Activated T-helper 1 cell treated with anti-CD3 and anti-CD28 coated beads, Interleukin-12 subunit alpha, Interleukin-12 subunit beta, Interleukin-2, Interleukin-4 antibody, amounts not matched to agents 30 ng/mL and 10 ng/mL and 1 ng/mL, durations not matched to agents 14 hours and 24 hours and 36 hours (primary cell): ENCODE data around the gene KLHDC7B. TPM values are rescaled to one million over a fixed set of nuclear protein-coding genes. Genes with fewer than 3 reads are reported as not detected.
"Not testable (repeated sequence)": the region's sequence is repeated elsewhere in the genome, so short reads cannot be mapped to it uniquely, and the experiment has no call there.

Experiments
- DNase-seq: peaks from one replicate; pipeline ENCODE4 v3.0.0; 2021; ENCODE audit warnings: low spot score
- H3K27ac Mint-ChIP-seq: one replicate; pipeline ENCODE4 v1.8.0; 2021; ENCODE audit warnings: mild to moderate bottlenecking, mixed read lengths
- H3K27me3 Mint-ChIP-seq: one replicate; pipeline ENCODE4 v1.8.0; 2022; ENCODE audit warnings: mild to moderate bottlenecking, moderate library complexity, mixed read lengths; ENCODE audit not compliant: insufficient read depth
- H3K36me3 Mint-ChIP-seq: one replicate; pipeline ENCODE4 v1.8.0; 2021; ENCODE audit warnings: low read depth, mixed read lengths
- H3K4me1 Mint-ChIP-seq: one replicate; pipeline ENCODE4 v1.8.0; 2021; ENCODE audit warnings: low read depth, mixed read lengths
- H3K4me3 Mint-ChIP-seq: one replicate; pipeline ENCODE4 v1.8.0; 2021; ENCODE audit warnings: mild to moderate bottlenecking, moderate library complexity, mixed read lengths
- H3K9me3 Mint-ChIP-seq: one replicate; pipeline ENCODE4 v1.8.0; 2021; ENCODE audit warnings: mixed read lengths
- intact Hi-C: fragments of 100-400 bp; cut with micrococcal nuclease; formaldehyde crosslinking; loops from one replicate; pipeline ENCODE4 v1.15.1; 2024
- total RNA-seq: library from RNA; stranded (reverse); gene quantifications from 2 replicates; pipeline ENCODE4 v1.2.3, GENCODE V29; 2022

Gene KLHDC7B
- total RNA-seq, 1 donor from 2014 or later, result 5.5 TPM

DNA sequence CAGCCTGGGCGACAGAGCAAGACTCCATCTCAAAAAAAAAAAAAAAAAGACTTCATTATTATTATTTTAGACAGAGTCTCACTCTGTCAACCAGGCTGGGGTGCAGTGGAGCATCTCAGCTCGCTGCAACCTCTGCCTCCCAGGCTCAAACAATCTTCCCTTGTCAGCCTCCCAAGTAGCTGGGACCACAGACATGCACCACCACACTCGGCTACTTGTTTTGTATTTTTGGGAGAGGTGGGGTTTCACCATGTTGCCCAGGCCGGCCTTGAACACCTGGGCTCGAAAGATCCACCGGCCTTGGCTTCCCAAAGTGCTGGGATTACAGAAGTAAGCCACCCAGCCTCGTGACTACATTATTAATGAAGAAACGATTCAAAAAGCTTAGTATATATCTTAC is 10.6 kb upstream of the KLHDC7B start:
- Mint-ChIP-seq H3K36me3 (peaks cover 6% of the 10 kb centered on the region), H3K9me3 (no peaks in the 10 kb centered on the region), H3K4me1 (peaks cover 62% of the 10 kb centered on the region), H3K27ac (no peak overlapping the region), H3K27me3 (no peaks in the 10 kb centered on the region), H3K4me3 (no peak overlapping the region)
- no peak for DNase-seq
- intact Hi-C loops, result loop anchor here (5.0 to 10.0 kb wide), 2 partner anchors 157 to 570 kb away; partner anchors contain the start of gene PIM3

DNA sequence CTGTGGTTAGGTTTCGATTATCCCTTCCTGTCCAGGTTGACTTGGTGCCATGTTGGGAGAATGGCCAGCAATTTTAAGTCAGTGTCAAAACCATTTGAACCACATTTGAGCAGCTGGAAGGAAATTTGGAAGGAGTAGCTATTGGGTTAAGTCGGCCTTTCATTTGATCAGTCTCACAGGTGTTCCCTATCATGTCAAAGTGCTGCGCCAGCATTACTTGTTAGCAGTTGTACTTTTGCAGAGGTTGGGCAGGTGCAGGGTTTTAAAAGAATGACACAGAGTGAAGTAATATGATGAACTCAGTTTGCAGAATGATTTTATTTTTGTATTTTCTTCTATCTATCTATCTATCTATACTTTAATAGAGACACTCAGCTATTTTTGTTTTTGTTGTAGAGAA is 9.5 kb upstream of the KLHDC7B start:
- H3K4me3 Mint-ChIP-seq, result no peak overlapping the region
- no peak for DNase-seq
- H3K36me3 Mint-ChIP-seq, result peaks cover 6% of the 10 kb centered on the region
- H3K4me1 Mint-ChIP-seq, result peaks cover 72% of the 10 kb centered on the region
- no peaks in the 10 kb centered on the region for H3K27me3 Mint-ChIP-seq
- no peak overlapping the region for H3K27ac Mint-ChIP-seq
- no peaks in the 10 kb centered on the region for H3K9me3 Mint-ChIP-seq
- intact Hi-C loops, result loop anchor here (5.0 to 10.0 kb wide), 2 partner anchors 156 to 571 kb away; partner anchors contain the start of gene PIM3

DNA sequence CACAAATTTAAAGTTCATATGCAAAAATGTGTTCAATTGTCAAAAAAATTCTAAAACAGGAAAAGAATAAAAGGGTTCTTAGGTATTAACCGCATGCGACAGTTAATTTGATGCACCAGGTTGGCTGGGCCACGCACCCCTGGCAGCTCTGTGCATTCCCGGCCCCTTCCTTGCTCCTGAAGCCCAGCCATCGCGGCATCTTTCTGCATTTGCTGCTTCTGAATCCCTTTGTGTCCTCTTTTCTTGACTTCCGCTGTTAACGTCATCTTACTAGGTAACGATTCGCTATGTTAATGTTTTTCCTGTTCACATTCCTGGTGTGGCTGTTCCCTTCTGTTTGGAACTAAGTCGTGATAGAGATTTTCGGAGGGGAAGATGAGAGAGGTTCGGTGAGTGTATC is 7.9 kb upstream of the KLHDC7B start:
- Mint-ChIP-seq H3K36me3 (peaks cover 8% of the 10 kb centered on the region), H3K27me3 (no peaks in the 10 kb centered on the region), H3K4me1 (peaks cover 84% of the 10 kb centered on the region), H3K9me3 (no peaks in the 10 kb centered on the region), H3K27ac (peak overlapping the region; percentile 97), H3K4me3 (peak overlapping the region; percentile 41)
- no peak for DNase-seq
- intact Hi-C loops, result loop anchor here (2.0 to 10.0 kb wide), 3 partner anchors 83 to 573 kb away; partner anchors contain the start of gene PIM3

DNA sequence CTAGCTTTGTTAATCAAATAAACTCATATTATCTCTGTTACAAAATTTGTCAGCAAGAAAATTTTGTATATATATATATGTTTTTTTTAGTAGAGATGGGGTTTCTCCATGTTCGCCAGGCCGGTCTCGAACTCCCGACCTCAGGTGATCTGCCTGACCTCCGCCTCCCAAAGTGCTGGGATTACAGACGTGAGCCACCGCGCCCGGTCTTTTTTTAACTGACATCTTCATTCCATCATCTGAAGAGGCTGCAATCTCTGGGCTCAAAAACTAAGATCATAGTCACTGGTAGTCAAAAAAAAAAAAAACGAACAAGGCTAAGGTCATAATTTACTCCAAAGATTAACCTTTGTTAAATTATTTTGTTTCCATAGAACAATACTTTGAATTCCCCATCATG is 5.3 kb upstream of the KLHDC7B start:
- Mint-ChIP-seq H3K4me3 (peak overlapping the region; percentile 12), H3K27me3 (no peaks in the 10 kb centered on the region), H3K27ac (peak overlapping the region; percentile 93), H3K4me1 (peaks cover 73% of the 10 kb centered on the region), H3K36me3 (peaks cover 4% of the 10 kb centered on the region), H3K9me3 (no peaks in the 10 kb centered on the region)
- DNase-seq, result no peak
- intact Hi-C loops, result loop anchor here (5.0 kb wide), 1 partner anchor 523 kb away; no protein-coding TSS in a partner anchor

DNA sequence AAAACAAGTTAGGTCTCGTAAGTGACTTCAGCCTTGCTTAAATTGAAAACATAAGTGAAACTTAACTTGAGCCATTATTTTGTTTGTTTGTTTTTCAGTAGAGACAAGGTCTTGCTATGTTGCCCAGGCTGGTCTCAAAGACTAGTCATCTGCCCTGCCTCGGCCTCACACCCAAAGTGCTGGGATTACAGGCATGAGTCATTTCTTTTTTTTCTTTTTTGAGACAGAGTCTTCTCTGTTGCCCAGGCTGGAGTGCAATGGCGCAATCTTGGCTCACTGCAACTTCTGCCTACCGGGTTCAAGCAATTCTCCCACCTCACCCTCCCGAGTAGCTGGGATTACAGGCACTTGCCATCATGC is 4.1 kb upstream of the KLHDC7B start:
- peak overlapping the region; percentile 42 for H3K4me3 Mint-ChIP-seq
- not testable (repeated sequence) for H3K9me3 Mint-ChIP-seq, H3K27me3 Mint-ChIP-seq, H3K36me3 Mint-ChIP-seq
- peaks cover 72% of the 10 kb centered on the region for H3K4me1 Mint-ChIP-seq
- peak; percentile 49 for DNase-seq
- peak overlapping the region; percentile 93 for H3K27ac Mint-ChIP-seq
- intact Hi-C loops, result loop anchor here (5.0 kb wide), 1 partner anchor 524 kb away; no protein-coding TSS in a partner anchor

DNA sequence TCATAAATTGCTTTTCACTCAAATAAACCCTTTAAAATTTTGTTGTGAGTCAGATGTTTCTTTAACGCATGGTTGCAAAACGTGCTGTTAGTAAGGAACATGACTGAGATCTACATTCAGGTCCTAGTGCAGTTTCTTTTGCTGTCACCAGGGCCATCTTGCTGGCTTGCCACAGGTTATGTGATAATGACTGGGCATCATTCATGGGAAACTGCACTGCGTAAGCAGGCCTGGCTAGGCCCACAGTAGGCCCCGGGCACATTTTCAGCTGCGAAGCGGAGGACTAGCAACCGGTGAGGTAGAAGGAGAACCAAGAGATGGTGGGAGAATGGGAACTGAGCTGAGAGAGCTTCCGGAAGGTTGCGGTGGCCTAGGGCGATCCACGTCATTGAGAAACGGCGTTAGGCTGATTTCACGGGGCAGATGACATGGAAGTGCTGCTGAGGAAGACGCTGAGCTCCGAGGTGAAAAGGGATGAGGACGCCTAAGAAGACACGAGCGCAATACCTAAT is 3.2 kb upstream of the KLHDC7B start:
- no peaks in the 10 kb centered on the region for H3K9me3 Mint-ChIP-seq
- peaks cover 4% of the 10 kb centered on the region for H3K36me3 Mint-ChIP-seq
- H3K27me3 Mint-ChIP-seq, result no peaks in the 10 kb centered on the region
- peak overlapping the region; percentile 93 for H3K27ac Mint-ChIP-seq
- peaks cover 64% of the 10 kb centered on the region for H3K4me1 Mint-ChIP-seq
- intact Hi-C loops, result loop anchor here (5.0 kb wide), 1 partner anchor 525 kb away; no protein-coding TSS in a partner anchor
- DNase-seq, result no peak
- H3K4me3 Mint-ChIP-seq, result peak overlapping the region; percentile 58

DNA sequence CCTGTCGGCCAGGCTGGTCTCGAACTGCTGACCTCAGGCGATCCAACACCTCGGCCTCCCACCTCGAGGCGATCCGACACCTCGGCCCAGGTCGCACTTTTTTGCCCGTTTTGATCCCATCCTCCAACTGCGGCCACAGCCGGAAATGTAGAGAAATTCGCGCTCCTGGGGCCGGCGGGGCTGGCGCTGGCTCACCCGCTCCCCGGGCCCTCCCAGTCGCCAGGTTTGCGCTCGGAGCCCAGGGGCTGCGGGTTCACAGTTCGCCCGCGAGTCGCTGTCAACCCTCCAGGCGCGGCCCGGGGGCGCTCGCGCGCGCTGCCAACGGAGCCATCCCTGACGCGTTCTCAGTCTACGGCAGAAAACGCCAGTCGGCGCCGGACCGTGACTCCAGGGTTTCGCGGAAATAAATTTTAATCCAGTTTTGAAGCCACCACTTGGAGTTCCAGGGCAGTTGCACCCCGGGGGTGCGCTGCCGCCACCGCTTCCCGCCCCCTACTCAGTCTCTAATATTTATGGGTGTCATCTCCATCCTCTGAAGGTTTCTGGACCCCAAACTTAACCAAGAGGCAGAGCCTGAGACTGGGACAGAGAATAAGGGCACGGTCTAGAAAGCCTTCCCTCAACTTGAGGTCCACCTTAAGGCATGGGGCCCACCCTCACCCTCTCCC is 1.5 kb upstream of the KLHDC7B start:
- DNase-seq, result peak; percentile 80
- intact Hi-C loops, result loop anchor here (1.0 to 5.0 kb wide), 3 partner anchors 13 to 527 kb away; partner anchors contain the start of genes CHKB and TYMP
- Mint-ChIP-seq H3K36me3 (peaks cover 1% of the 10 kb centered on the region), H3K4me3 (peak overlapping the region; percentile 59), H3K27ac (peak overlapping the region; percentile 84), H3K27me3 (no peaks in the 10 kb centered on the region), H3K4me1 (peaks cover 51% of the 10 kb centered on the region), H3K9me3 (no peaks in the 10 kb centered on the region)

DNA sequence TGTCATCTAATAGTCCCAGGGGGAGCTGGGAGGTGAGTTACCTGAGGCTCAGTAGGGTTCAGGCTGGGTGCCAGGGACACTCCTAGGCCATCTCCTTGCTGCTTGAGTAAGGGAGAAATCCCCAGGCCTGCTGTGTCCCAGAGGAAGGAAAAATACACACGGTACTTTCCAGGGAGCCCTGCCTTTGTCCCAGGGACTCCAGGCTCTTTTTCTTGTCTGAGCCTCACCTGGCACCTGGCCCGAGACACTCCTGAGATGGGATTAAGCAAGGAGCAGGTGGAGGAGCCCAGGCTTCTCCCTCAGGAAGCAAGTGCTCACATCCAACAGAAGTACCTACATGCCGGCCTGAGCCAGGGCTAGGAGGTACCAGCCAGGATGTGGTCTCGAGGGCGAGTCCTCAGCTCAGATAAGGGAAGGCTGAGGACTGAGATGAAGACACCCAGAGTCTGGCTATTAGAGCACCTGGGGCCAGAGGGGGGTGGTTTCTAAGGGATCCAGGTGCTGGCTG is 899 bp upstream of the KLHDC7B start:
- H3K4me1 Mint-ChIP-seq, result peaks cover 45% of the 10 kb centered on the region
- no peaks in the 10 kb centered on the region for H3K9me3 Mint-ChIP-seq
- peaks cover 1% of the 10 kb centered on the region for H3K36me3 Mint-ChIP-seq
- no peaks in the 10 kb centered on the region for H3K27me3 Mint-ChIP-seq
- no peak for DNase-seq
- intact Hi-C loops, result loop anchor here (1.0 to 5.0 kb wide), 3 partner anchors 14 to 527 kb away; partner anchors contain the start of genes CHKB and TYMP
- H3K4me3 Mint-ChIP-seq, result peak overlapping the region; percentile 59
- peak overlapping the region; percentile 84 for H3K27ac Mint-ChIP-seq

DNA sequence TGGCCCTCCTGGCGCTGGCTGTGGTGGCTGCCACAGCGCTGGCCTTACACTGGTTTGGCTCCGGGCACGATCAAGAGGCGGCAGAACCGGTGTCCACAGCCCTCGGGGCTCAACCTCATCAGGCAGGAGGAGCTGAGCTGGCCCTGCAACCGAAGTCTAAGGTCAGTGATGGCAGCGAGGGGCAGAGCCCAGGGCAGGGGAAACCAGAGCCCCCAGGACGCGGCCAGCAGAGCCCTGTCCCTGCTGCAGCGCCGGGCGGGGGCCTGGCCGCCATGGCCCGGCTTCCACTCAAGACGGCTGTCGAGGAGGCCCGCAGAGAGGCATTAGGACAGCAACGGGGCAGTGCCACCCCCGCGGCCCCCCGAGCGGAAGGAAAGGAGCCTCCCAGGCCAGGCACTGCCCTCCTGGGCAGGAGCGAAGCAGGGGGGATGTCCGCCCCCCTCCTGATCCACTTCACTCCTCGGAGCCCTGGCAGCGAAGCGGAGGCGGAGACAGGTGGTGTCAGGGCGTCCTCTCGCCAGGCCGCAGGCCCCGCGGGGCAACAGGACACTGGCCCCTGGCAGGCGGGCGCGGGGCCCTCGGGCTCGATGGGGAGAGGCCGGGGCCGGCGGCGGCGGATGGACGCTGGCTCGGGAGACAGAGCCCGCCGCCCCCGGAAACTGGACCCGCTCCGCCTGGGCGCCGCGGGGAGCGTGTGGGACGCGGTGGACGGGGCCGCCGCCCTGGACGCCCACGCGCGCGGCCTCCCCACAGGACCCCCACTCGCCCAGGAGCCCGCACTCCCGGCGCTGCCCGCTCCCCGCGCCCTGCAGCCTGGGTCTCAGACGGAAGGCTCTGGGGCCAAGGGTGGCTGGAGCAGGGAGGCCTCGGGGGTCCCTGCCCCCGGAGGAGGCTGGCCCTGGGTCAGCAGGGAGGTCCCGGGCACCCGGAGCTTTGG is 895 bp downstream of the KLHDC7B start:
- Mint-ChIP-seq H3K4me3 (no peak overlapping the region), H3K4me1 (peaks cover 40% of the 10 kb centered on the region), H3K9me3 (no peaks in the 10 kb centered on the region), H3K27ac (peak overlapping the region; percentile 52), H3K27me3 (no peaks in the 10 kb centered on the region), H3K36me3 (peaks cover 1% of the 10 kb centered on the region)
- DNase-seq, result no peak
- intact Hi-C loops, result no loop called here

DNA sequence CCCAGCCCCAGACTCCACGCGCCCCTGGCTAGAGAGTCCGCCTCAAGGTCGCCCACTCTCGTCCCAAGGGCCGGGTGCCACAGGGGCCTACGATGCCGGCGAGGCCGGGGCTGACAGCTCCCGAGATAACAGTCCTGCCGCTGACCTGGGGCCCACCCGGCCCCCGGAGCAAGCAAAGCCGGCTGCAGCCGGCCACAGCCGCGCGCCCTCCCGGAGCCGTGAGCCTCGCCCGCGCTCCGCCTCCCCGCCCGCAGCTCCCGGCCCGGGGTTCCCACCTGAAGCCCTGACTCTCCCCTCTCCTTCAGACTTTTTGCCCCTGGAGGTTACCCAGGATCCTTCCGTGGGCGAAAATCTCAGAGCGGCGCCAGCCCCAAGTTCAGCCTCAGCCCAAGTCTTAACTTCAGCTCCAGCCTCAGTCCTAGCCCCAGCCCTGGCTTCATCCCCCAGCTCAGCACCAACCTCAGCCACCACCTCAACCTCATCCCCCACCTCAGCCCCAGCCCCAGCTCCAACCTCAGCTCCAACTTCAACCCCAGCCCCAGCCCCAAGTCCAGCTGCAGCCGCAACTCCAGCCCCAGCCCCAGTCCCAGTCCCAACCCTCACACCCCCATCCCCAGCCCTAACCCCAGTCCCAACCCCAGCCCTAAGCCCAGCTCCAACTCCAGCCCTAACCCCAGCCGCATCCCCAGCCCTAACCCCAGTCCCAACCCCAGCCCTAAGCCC is 1.7 kb downstream of the KLHDC7B start:
- H3K4me3 Mint-ChIP-seq, result peak overlapping the region; percentile 74
- H3K36me3 Mint-ChIP-seq, result peaks cover under 1% of the 10 kb centered on the region
- H3K4me1 Mint-ChIP-seq, result peaks cover 32% of the 10 kb centered on the region
- peak overlapping the region; percentile 72 for H3K27ac Mint-ChIP-seq
- H3K27me3 Mint-ChIP-seq, result no peaks in the 10 kb centered on the region
- intact Hi-C loops, result no loop called here
- DNase-seq, result no peak
- H3K9me3 Mint-ChIP-seq, result no peaks in the 10 kb centered on the region

DNA sequence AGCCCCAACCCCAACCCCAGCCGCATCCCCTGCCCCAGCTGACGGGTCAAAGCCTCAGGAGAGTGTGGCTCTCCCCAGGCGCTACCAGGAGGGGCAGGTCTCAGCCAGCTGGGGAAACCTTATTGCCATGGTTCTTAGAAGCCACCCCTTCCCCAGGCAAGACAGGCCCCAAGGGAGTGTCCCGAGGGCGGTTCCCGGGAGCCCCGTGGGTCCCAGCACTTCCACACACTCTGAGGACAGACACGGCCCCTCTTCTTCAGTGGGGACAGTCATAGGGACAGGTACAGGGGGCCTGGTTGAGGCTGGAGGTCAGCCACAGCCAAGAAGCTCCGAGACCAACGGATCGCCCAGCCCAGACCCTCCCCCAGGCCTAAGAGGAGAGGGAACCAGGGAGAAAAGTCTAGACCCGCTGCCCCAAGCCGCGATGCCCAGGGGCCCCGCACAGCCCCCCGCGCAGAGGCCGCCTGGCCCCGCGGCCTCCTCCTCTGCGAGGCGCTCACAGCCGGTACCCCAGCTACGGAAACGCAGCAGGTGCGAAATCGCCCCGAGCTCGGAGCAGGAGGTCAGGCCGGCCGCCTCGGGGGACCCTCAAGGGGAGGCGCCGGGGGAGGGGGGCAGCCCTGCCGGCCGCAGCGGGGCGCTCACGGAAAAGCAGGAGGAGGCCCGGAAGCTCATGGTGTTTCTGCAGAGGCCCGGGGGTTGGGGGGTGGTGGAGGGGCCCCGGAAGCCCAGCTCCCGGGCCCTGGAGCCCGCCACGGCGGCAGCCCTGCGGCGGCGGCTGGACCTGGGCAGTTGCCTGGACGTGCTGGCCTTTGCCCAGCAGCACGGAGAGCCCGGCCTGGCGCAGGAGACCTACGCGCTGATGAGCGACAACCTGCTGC is 2.6 kb downstream of the KLHDC7B start:
- Mint-ChIP-seq H3K4me3 (peak overlapping the region; percentile 77), H3K4me1 (peaks cover 29% of the 10 kb centered on the region), H3K27ac (peak overlapping the region; percentile 82), H3K36me3 (no peaks in the 10 kb centered on the region), H3K27me3 (no peaks in the 10 kb centered on the region), H3K9me3 (no peaks in the 10 kb centered on the region)
- DNase-seq, result peak; percentile 51
- intact Hi-C loops, result loop anchor here (1.0 kb wide), 2 partner anchors 9 to 14 kb away; partner anchors contain the start of gene SYCE3
